CD4-positive, alpha-beta T cell treated with Interleukin-21 for 1 hour (primary cell): ENCODE results near the gene NFYC.
"Not testable (repeated sequence)": the region's sequence is repeated elsewhere in the genome, so short reads cannot be mapped to it uniquely, and the experiment has no call there.

ENCODE experiments used
- DNase-seq: peaks from one replicate; pipeline ENCODE4 v3.0.0-alpha.2; 2020

Gene NFYC

DNA sequence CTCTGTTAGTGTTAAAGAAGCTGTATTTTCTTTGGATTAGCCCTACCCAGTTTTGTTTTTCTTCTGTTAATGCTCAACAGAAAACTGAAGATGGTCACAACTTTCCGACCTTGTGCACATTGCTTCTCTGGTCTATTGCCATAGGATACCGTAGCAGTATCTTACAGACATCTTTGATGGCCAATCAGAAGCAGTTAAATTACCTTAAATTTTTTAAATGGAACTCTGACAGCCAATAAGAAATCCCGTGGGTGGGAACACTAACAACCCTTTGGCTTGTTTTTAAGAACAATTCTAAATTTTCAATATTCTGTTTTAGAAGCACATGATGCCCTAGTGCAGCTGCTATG is 17.2 kb downstream of the NFYC start:
- DNase-seq = peak; percentile 78

DNA sequence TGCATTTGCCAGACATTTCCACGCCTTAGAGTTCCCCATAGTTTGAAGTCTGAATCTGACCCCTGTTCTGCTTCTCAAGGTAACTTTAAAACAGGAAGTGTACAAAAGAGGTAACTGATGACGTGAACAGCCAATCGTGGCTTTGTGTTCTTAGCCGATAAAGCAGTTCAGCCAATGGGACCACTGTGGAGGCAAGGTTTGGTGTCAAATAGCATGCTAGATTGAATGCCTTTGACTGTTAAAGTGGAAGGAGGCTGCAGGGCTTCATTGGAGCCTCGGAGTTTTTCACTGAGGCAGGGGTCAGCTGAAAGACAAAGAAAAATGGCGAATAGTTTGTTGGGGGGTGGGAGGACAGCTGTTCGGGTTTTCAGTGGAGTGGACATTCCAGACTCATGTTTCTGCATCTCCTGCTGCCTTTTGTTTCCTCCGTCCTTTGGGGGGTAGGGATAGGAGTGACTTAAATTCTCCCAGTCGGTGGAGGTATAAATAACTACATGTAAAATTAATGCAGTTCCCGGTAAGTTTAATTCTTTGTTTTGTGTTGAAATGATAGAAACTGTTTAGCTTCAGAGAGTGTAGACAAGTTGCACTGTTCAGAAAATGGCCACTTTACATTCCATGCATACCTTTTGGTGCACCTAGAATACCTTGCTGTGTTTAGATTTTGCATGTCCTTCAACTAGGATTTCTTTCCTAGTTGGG is 17.7 kb downstream of the NFYC start:
- DNase-seq = peak; percentile 89

DNA sequence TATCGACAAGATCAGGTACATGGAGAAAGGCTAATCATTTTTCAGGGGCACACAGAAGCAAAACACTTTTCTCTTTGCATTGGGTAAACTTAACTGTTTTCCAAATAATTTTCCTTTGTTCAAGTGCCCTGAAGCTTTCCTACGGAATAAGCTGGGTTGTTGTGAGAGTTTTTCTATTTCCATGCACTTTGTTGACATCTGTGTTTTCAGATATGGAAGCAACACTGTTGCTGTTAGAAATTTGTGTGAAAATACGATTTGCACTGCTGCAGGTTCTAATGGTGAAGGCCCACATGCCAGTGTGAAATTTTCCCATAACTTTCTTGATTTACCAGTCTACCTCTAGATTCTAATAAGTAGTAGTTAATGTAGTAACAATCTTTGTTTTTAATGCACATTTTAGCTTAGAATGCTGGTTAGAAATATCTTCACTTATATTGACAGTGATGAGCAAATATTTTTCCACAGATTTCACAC is 18.3 kb downstream of the NFYC start:
- no peak for DNase-seq

DNA sequence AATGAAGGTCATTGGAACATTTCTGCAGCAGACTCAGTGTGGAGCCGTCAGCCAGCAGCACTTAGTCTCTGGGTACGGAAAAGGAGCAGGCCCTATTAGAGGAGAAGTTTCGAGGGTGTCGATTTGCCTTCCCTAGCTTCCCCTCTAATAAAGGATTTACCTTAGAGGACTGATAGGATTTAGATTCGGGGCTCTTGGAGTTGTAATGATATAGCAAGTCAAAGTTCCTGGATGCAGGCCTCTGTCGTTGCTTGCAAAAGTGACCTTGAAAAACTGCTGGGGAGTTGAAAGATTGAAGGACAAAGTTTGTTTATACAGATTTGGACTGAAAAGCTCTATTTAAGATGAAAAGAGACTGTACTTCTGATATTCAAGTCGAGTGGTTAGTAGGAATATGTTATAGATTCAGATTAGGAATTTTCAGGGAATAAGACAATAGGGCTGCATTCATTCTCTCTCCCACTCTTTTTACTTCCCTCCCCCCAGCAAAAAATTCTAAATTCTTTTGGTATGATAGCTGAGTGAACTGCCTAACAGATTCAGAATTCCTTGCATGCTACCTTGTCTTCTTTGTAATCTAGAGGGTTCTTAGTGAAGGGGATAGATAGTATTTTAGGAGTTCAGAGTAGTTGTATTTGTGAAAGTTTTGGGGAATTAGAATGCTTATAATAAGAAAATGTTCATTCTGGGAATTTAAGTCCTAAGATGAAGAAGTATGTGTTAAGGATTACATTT is 19.2 kb downstream of the NFYC start:
- DNase-seq = no peak

- no peak for DNase-seq
Observed at GRCh38 chr1:40711465-40712404, 20.2 kb downstream of the NFYC start.

- no peak for DNase-seq
Observed at GRCh38 chr1:40712405-40712944, 21.0 kb downstream of the NFYC start.

GRCh38 chr1:40712997-40713396 is 21.5 kb downstream of the NFYC start:
- DNase-seq = peak; percentile 76

DNA sequence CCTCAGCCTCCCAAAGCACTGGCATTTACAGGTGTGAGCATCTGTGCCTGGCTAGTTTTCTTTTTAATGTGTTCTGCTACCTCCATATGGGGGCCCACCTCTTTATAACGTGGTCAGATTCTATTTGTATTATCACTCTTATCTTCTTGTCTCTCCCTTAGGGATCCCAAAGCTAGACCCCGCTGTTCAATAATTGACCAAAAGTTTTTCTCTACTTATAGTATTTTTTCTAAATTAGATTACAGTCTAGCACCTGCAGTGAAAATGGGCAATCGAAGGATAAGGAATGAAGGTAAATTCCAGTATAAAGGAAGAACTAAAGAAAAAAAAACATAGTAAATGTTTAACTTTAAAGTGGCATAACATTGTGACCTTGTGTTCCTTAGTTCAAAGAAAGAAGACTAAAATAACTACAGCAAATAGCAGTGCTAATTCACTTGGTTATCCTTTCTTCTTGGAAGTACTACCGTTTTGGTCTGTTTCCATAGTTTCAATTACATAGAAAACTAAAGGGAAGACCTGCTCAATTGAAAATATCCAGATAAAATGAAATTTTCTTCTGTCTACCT is 24.1 kb downstream of the NFYC start:
- no peak for DNase-seq

GRCh38 chr1:40717065-40717464 is 25.6 kb downstream of the NFYC start:
- DNase-seq = no peak

DNA sequence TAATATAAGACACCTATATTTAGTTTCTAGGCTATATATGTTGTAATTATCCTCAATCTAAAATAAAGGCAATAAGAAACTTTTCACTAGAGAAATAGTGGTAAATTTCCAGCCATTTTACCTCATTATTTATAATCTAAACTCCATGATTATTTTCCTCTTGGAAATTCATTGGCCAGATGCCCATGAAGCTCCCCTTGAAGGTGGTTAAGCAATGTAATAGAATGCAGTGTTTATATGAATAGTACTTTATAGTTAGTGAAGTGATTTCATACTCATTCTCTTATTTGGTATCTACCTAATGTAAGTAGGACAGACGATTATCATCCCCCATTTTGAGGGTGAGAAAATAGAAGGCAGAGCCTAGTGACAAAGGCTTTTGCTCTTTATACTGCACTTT is 26.5 kb downstream of the NFYC start:
- no peak for DNase-seq

DNA sequence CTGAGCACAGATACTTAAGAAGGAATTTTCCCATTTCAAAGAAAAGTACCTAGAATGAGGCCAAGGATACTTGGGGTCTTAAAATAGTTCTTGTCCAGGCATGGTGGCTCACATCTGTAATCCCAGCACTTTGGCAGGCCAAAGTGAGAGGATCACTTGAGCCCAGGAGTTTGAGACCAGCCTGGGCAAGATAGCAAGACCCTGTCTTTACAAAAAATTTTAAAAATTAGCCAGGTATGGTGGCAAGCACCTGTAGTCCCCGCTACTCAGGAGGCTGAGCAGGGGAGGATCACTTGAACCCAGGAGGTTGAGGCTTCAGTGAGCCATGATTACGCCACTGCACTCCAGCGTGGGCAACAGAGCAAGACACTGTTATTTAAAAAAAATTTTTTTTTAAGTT is 29.0 kb downstream of the NFYC start:
- DNase-seq = no peak

GRCh38 chr1:40722622-40723021 is 31.1 kb downstream of the NFYC start:
- no peak for DNase-seq

DNA sequence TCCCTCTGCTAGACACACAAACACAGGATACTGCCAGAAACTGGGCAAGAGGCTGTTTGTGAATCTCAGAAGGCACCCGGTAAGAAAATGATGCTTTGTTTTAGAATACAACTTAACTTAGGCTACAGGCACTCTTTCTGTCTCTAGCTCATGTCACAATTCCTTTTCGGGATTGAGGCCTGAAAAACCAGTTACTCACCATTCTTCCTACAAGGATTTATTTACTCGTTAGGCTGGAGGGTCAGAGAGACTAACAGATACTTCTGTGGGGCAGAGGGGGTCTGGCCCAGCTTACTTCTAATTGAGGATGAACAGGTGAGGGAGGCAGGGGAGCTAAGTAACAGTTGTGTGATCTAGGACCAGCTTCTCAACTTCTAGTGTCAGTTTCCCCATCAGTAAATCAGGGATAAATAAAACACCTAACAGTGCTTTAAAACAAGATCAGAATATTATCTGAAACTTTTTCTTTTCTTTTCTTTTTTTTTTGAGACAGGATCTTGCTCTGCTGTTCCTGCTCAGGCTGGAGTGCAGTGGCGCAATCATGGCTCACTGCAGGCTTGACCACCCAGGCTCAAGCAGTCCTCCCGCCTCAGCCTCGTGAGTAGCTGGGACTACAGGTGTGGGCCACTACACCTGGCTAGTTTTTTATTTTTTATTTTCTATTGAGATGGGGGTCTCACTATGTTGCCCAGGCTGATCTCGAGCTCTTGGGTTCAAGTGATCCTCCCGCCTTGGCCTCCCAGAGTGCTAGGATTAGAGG is 31.9 kb downstream of the NFYC start:
- DNase-seq = no peak

DNA sequence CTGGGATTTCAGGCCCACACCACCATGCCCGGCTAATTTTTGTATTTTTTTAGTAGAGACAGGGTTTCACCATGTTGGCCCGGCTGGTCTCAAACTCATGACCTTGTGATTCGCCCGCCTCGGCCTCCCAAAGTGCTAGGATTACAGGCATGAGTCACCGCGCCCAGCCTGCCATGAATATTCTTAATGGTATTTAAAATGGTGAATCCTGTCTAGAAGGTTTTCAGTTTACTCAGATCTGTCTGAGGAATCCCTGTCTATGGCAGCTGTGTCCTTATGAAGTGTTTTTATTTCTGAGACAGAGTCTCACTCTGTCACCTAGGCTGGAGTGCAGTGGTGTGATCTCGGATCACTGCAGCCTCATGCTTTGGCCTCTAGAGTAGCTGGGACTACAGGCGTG is 36.2 kb downstream of the NFYC start:
- DNase-seq = not testable (repeated sequence)

GRCh38 chr1:40729316-40729862 is 37.9 kb downstream of the NFYC start:
- not testable (repeated sequence) for DNase-seq

GRCh38 chr1:40732756-40733301 is 41.3 kb downstream of the NFYC start:
- DNase-seq = no peak

GRCh38 chr1:40734882-40735628 is 43.6 kb downstream of the NFYC start:
- no peak for DNase-seq

- no peak for DNase-seq
Observed at GRCh38 chr1:40736085-40736531, 44.6 kb downstream of the NFYC start.

DNA sequence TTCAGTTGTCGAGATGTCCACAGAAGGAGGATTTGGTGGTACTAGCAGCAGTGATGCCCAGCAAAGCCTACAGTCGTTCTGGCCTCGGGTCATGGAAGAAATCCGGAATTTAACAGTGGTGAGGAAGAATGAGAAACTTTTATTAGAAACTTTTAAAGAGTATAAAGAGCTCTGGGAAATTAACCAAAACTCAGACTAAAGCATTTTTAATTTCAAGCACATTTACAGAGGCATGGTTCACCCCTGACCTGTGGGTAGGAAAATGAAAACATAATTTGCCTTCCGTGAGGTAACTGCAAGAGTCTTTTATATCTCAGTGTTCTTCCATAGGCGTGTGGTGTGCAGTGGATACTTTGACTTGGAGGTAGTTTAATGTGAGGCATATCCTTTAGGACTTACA is 47.3 kb downstream of the NFYC start:
- DNase-seq = no peak

DNA sequence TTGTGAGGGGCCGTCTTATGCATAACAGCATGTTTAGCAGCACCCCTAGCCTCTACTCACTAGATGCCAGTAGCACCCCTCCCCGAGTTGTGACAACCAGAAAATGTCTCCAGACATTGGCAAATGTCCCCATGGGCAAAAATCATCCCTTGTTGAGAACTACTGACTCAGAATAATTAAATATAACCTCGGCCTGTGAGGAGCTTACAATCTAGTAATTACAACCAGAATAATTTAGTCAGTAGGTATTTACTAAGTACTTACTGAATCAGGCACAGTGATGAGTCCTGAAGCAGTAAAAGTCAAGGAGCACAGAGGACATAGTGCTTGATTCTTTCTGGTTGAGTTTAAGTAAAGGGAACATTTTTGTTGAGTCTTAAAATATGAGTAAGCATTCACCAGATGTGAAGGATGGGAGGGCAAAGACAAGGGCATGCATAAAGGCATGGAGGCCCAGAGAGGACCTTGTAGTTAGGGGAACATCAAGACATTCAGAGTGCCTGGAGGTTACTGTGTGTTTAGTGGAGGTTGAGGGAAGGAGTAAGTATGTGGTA is 48.0 kb downstream of the NFYC start:
- DNase-seq = no peak
